HepG2 (cell line): ENCODE measurements around the gene WDR89.

ENCODE experiments used
- BHLHE40 ChIP-seq: IDR thresholded peaks from 2 replicates; pipeline ENCODE4 v1.6.1; 2011; ENCODE audit warnings: low read length, improper control_type of control experiment
- JUND ChIP-seq: sonication (generic); formaldehyde crosslinking; IDR thresholded peaks from 2 replicates; pipeline ENCODE4 v1.8.0; 2022; ENCODE audit warnings: mild to moderate bottlenecking, missing genetic modification reagents
- MTA1 ChIP-seq: sonication (generic); formaldehyde crosslinking; IDR thresholded peaks from 2 replicates; pipeline ENCODE4 v1.4.0; 2020; ENCODE audit warnings: missing genetic modification reagents, mild to moderate bottlenecking, borderline replicate concordance
- RAD21 ChIP-seq: fragments of 450-650 bp; formaldehyde crosslinking; IDR thresholded peaks from 2 replicates; pipeline ENCODE4 v1.5.0; 2020; ENCODE audit warnings: mild to moderate bottlenecking
- TAF1 ChIP-seq: sonication (generic); formaldehyde crosslinking; IDR thresholded peaks from 2 replicates; pipeline ENCODE4 v1.4.0; 2020; ENCODE audit warnings: missing genetic modification reagents
- ZFP36 ChIP-seq: fragments of 150-350 bp; IDR thresholded peaks from 2 replicates; pipeline ENCODE4 v1.6.1; 2018; ENCODE audit warnings: borderline replicate concordance, low read length, low read depth; ENCODE audit not compliant: partially characterized antibody
- ZNF333 ChIP-seq: sonication (generic); formaldehyde crosslinking; IDR thresholded peaks from 2 replicates; pipeline ENCODE4 v1.4.0; 2020; ENCODE audit warnings: mild to moderate bottlenecking, missing genetic modification reagents, borderline replicate concordance
- ZSCAN21 ChIP-seq: sonication (generic); formaldehyde crosslinking; IDR thresholded peaks from 2 replicates; pipeline ENCODE4 v1.8.0; 2022; ENCODE audit warnings: mild to moderate bottlenecking, missing genetic modification reagents, moderate library complexity, borderline replicate concordance
- TF ChIP-seq, protein P1 (sequence below): sonication (generic); formaldehyde crosslinking; IDR thresholded peaks from 2 replicates; pipeline ENCODE4 v1.5.0; 2020; ENCODE audit warnings: missing genetic modification reagents
- TF ChIP-seq, protein P2 (sequence below): IDR thresholded peaks from 2 replicates; pipeline ENCODE4 v1.6.1; 2016; ENCODE audit warnings: low read depth, missing genetic modification reagents, missing compliant biosample characterization
- TF ChIP-seq, protein P3 (sequence below), 2 experiments: sonication (generic) in 1 of 2; formaldehyde crosslinking in 1 of 2; IDR thresholded peaks; 2 replicates each; pipeline versions ENCODE4 v1.4.0 to v1.6.1; 2018 to 2020; ENCODE audit warnings: missing genetic modification reagents in 2 of 2, borderline replicate concordance in 1 of 2, low read depth in 1 of 2, mild to moderate bottlenecking in 1 of 2, missing biosample characterization in 1 of 2

DNA sequence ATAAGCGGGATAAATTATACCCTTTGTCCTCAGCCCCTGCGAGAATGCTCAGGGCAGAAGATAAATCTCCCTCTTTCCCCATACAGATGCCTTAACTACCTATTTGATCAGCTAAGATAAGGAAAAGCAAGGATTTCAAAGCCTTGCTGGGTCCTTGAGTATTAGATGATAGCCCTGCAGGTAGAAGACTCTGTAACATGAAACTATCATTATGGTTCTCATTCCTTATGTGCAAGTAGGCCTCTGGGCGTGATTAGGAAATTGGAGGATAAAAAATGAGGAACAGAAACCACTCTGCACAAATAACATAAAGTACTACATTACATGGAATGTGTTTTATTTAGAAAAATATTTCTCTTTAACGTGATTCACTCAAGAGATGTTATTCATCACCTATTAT, 14.5 kb upstream of the WDR89 start:
- TF ChIP-seq ZSCAN21 (CRISPR knock-in tag) (no peak), BHLHE40 (no peak), TAF1 (CRISPR knock-in tag) (no peak), ZFP36 (no peak), MTA1 (CRISPR knock-in tag) (no peak), JUND (no peak), RAD21 (no peak), ZNF333 (CRISPR knock-in tag) (no peak)
- TF ChIP-seq, protein P1, sequence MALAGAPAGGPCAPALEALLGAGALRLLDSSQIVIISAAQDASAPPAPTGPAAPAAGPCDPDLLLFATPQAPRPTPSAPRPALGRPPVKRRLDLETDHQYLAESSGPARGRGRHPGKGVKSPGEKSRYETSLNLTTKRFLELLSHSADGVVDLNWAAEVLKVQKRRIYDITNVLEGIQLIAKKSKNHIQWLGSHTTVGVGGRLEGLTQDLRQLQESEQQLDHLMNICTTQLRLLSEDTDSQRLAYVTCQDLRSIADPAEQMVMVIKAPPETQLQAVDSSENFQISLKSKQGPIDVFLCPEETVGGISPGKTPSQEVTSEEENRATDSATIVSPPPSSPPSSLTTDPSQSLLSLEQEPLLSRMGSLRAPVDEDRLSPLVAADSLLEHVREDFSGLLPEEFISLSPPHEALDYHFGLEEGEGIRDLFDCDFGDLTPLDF (CRISPR knock-in tag): no peak
- TF ChIP-seq, protein P2, sequence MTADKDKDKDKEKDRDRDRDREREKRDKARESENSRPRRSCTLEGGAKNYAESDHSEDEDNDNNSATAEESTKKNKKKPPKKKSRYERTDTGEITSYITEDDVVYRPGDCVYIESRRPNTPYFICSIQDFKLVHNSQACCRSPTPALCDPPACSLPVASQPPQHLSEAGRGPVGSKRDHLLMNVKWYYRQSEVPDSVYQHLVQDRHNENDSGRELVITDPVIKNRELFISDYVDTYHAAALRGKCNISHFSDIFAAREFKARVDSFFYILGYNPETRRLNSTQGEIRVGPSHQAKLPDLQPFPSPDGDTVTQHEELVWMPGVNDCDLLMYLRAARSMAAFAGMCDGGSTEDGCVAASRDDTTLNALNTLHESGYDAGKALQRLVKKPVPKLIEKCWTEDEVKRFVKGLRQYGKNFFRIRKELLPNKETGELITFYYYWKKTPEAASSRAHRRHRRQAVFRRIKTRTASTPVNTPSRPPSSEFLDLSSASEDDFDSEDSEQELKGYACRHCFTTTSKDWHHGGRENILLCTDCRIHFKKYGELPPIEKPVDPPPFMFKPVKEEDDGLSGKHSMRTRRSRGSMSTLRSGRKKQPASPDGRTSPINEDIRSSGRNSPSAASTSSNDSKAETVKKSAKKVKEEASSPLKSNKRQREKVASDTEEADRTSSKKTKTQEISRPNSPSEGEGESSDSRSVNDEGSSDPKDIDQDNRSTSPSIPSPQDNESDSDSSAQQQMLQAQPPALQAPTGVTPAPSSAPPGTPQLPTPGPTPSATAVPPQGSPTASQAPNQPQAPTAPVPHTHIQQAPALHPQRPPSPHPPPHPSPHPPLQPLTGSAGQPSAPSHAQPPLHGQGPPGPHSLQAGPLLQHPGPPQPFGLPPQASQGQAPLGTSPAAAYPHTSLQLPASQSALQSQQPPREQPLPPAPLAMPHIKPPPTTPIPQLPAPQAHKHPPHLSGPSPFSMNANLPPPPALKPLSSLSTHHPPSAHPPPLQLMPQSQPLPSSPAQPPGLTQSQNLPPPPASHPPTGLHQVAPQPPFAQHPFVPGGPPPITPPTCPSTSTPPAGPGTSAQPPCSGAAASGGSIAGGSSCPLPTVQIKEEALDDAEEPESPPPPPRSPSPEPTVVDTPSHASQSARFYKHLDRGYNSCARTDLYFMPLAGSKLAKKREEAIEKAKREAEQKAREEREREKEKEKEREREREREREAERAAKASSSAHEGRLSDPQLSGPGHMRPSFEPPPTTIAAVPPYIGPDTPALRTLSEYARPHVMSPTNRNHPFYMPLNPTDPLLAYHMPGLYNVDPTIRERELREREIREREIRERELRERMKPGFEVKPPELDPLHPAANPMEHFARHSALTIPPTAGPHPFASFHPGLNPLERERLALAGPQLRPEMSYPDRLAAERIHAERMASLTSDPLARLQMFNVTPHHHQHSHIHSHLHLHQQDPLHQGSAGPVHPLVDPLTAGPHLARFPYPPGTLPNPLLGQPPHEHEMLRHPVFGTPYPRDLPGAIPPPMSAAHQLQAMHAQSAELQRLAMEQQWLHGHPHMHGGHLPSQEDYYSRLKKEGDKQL: no peak
- TF ChIP-seq, protein P3, sequence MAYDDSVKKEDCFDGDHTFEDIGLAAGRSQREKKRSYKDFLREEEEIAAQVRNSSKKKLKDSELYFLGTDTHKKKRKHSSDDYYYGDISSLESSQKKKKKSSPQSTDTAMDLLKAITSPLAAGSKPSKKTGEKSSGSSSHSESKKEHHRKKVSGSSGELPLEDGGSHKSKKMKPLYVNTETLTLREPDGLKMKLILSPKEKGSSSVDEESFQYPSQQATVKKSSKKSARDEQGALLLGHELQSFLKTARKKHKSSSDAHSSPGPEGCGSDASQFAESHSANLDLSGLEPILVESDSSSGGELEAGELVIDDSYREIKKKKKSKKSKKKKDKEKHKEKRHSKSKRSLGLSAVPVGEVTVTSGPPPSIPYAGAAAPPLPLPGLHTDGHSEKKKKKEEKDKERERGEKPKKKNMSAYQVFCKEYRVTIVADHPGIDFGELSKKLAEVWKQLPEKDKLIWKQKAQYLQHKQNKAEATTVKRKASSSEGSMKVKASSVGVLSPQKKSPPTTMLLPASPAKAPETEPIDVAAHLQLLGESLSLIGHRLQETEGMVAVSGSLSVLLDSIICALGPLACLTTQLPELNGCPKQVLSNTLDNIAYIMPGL (CRISPR knock-in tag; IDR thresholded peaks at IDR 0.05; ENCODE audit: borderline replicate concordance in 1 of 2, low read depth in 1 of 2): no peak
